ENCODE measurements around the gene POLK. TPM values are rescaled to one million over a fixed set of nuclear protein-coding genes. Genes with fewer than 3 reads are reported as not detected.
"Not testable (repeated sequence)": the region's sequence is repeated elsewhere in the genome, so short reads cannot be mapped to it uniquely, and the experiment has no call there.

POLK gene
- total RNA-seq, 2 donors from 2014 or later, result 11.3 to 14.8 TPM

- Mint-ChIP-seq H3K36me3 (ENCODE audit: low read depth) (peaks cover 41% of the 10 kb centered on the region), H3K27ac (no peak overlapping the region), H3K27me3 (ENCODE audit: insufficient read depth) (no peaks in the 10 kb centered on the region), H3K4me1 (peaks cover 17% of the 10 kb centered on the region), H3K9me3 (peaks cover 34% of the 10 kb centered on the region), H3K4me3 (no peak overlapping the region)
- Histone ChIP-seq H3K9me3 (ENCODE audit: control insufficient read depth, low read length) (peaks cover 40% of the 10 kb centered on the region), H3K9ac (ENCODE audit: extremely low read depth, low read length, poor library complexity, severe bottlenecking) (no peak overlapping the region), H3K36me3 (ENCODE audit: control insufficient read depth, insufficient read depth, low read length) (peaks cover 15% of the 10 kb centered on the region), H3K27me3 (ENCODE audit: control insufficient read depth, insufficient read depth, low read length, poor library complexity, severe bottlenecking) (no peaks in the 10 kb centered on the region), H3K27ac (ENCODE audit: low read depth, low read length) (no peak overlapping the region), H3K4me1 (ENCODE audit: control insufficient read depth, insufficient read depth, low read length) (no peaks in the 10 kb centered on the region), H3K4me3 (ENCODE audit: low read length) (no peak overlapping the region)
- TF ChIP-seq, protein P1, sequence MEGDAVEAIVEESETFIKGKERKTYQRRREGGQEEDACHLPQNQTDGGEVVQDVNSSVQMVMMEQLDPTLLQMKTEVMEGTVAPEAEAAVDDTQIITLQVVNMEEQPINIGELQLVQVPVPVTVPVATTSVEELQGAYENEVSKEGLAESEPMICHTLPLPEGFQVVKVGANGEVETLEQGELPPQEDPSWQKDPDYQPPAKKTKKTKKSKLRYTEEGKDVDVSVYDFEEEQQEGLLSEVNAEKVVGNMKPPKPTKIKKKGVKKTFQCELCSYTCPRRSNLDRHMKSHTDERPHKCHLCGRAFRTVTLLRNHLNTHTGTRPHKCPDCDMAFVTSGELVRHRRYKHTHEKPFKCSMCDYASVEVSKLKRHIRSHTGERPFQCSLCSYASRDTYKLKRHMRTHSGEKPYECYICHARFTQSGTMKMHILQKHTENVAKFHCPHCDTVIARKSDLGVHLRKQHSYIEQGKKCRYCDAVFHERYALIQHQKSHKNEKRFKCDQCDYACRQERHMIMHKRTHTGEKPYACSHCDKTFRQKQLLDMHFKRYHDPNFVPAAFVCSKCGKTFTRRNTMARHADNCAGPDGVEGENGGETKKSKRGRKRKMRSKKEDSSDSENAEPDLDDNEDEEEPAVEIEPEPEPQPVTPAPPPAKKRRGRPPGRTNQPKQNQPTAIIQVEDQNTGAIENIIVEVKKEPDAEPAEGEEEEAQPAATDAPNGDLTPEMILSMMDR (conservative IDR thresholded peaks at IDR 0.05), result no peak
- no CpG with 5 or more reads among the region's 1 CpG for WGBS, 2 experiments (ENCODE audit: insufficient coverage in 1 of 2, insufficient read length in 1 of 2)
- DNase-seq, result no peak
Measured at GRCh38 chr5:75484605-75485004, 27.1 kb upstream of the POLK start.

DNA sequence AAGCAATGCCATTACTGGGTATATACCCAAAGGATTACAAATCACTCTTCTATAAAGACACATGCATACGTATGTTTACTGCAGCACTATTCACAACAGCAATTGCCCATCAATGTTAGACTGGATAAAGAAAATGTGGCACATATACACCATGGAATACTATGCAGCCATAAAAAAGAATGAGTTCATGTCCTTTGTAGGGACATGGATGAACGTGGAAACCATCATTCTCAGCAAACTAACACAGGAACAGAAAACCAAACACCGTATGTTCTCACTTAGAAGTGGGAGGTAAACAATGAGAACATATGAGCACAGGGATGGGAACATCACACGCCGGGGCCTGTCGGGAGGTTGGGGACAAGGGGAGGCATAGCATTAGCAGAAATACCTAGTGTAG is 21.8 kb upstream of the POLK start:
- 92 to 96% methylated on average over 4 to 6 of the region's 6 CpGs for WGBS, 2 experiments (ENCODE audit: insufficient coverage in 1 of 2, insufficient read length in 1 of 2)
- H3K27ac ChIP-seq (ENCODE audit: low read depth, low read length), result not testable (repeated sequence)
- H3K36me3 Mint-ChIP-seq (ENCODE audit: low read depth), result peaks cover 67% of the 10 kb centered on the region

DNA sequence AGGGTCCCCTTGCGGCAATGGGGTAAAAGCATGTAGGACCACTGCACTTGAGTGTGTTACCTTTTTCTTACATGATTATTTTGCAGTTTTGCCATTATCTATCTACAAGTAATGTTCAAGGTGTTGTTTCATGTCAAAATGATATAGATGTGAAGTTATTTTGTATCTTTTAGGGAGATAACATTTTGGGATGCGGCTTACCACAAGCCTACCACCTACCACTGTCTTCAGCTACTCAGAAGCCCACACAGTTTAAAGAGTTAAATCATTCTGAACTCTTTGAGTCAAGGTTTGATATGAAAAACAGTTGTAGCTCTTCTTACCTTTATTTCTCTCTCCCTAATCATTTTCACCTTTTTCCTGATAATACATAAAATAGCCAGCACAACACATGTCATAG is 20.1 kb upstream of the POLK start:
- DNase-seq, result no peak
- no peaks in the 10 kb centered on the region for H3K27me3 ChIP-seq (ENCODE audit: control insufficient read depth, insufficient read depth, low read length, poor library complexity, severe bottlenecking)
- H3K9ac ChIP-seq (ENCODE audit: extremely low read depth, low read length, poor library complexity, severe bottlenecking), result no peak overlapping the region
- WGBS, 2 experiments (ENCODE audit: insufficient coverage in 1 of 2, insufficient read length in 1 of 2), result 93% methylated on average over 2 of the region's 2 CpGs; no CpG with 5 or more reads in 1 of the 2 experiments
- Mint-ChIP-seq H3K27me3 (ENCODE audit: insufficient read depth) (no peaks in the 10 kb centered on the region), H3K4me1 (peaks cover 22% of the 10 kb centered on the region), H3K9me3 (peaks cover 40% of the 10 kb centered on the region), H3K27ac (no peak overlapping the region), H3K36me3 (ENCODE audit: low read depth) (peaks cover 63% of the 10 kb centered on the region), H3K4me3 (no peak overlapping the region)
- H3K4me1 ChIP-seq (ENCODE audit: control insufficient read depth, insufficient read depth, low read length), result no peaks in the 10 kb centered on the region
- H3K27ac ChIP-seq (ENCODE audit: low read depth, low read length), result no peak overlapping the region
- H3K36me3 ChIP-seq (ENCODE audit: control insufficient read depth, insufficient read depth, low read length), result peaks cover 45% of the 10 kb centered on the region
- TF ChIP-seq, protein P1 (conservative IDR thresholded peaks at IDR 0.05), result no peak
- H3K9me3 ChIP-seq (ENCODE audit: control insufficient read depth, low read length), result peaks cover 47% of the 10 kb centered on the region
- H3K4me3 ChIP-seq (ENCODE audit: low read length), result no peak overlapping the region

More for the DNA sequence above, 21.8 kb upstream of the POLK start:
- DNase-seq; H3K4me1 Mint-ChIP-seq; H3K27me3 Mint-ChIP-seq (ENCODE audit: insufficient read depth); H3K27me3 ChIP-seq (ENCODE audit: control insufficient read depth, insufficient read depth, low read length, poor library complexity, severe bottlenecking); H3K9ac ChIP-seq (ENCODE audit: extremely low read depth, low read length, poor library complexity, severe bottlenecking); H3K27ac Mint-ChIP-seq; H3K4me3 ChIP-seq (ENCODE audit: low read length); H3K4me1 ChIP-seq (ENCODE audit: control insufficient read depth, insufficient read depth, low read length); H3K4me3 Mint-ChIP-seq: not testable (repeated sequence)
- Histone ChIP-seq H3K36me3 (ENCODE audit: control insufficient read depth, insufficient read depth, low read length) (peaks cover 42% of the 10 kb centered on the region), H3K9me3 (ENCODE audit: control insufficient read depth, low read length) (peaks cover 58% of the 10 kb centered on the region)
- peaks cover 49% of the 10 kb centered on the region for H3K9me3 Mint-ChIP-seq

GRCh38 chr5:75496026-75496425 is 15.7 kb upstream of the POLK start:
- TF ChIP-seq, protein P1 (conservative IDR thresholded peaks at IDR 0.05), result no peak
- Histone ChIP-seq H3K4me3 (ENCODE audit: low read length) (no peak overlapping the region), H3K36me3 (ENCODE audit: control insufficient read depth, insufficient read depth, low read length) (peaks cover 45% of the 10 kb centered on the region), H3K27me3 (ENCODE audit: control insufficient read depth, insufficient read depth, low read length, poor library complexity, severe bottlenecking) (no peaks in the 10 kb centered on the region), H3K4me1 (ENCODE audit: control insufficient read depth, insufficient read depth, low read length) (no peaks in the 10 kb centered on the region), H3K27ac (ENCODE audit: low read depth, low read length) (no peak overlapping the region), H3K9ac (ENCODE audit: extremely low read depth, low read length, poor library complexity, severe bottlenecking) (no peak overlapping the region), H3K9me3 (ENCODE audit: control insufficient read depth, low read length) (peaks cover 5% of the 10 kb centered on the region)
- H3K27me3 Mint-ChIP-seq (ENCODE audit: insufficient read depth), result no peaks in the 10 kb centered on the region
- 83 to 97% methylated on average over 1 to 3 of the region's 3 CpGs for WGBS, 2 experiments (ENCODE audit: insufficient coverage in 1 of 2, insufficient read length in 1 of 2)
- peaks cover 30% of the 10 kb centered on the region for H3K4me1 Mint-ChIP-seq
- H3K9me3 Mint-ChIP-seq, result peaks cover 16% of the 10 kb centered on the region
- H3K36me3 Mint-ChIP-seq (ENCODE audit: low read depth), result peaks cover 63% of the 10 kb centered on the region
- H3K27ac Mint-ChIP-seq, result no peak overlapping the region
- H3K4me3 Mint-ChIP-seq, result no peak overlapping the region
- no peak for DNase-seq
